ENCODE data around the gene DACT3.

DNA sequence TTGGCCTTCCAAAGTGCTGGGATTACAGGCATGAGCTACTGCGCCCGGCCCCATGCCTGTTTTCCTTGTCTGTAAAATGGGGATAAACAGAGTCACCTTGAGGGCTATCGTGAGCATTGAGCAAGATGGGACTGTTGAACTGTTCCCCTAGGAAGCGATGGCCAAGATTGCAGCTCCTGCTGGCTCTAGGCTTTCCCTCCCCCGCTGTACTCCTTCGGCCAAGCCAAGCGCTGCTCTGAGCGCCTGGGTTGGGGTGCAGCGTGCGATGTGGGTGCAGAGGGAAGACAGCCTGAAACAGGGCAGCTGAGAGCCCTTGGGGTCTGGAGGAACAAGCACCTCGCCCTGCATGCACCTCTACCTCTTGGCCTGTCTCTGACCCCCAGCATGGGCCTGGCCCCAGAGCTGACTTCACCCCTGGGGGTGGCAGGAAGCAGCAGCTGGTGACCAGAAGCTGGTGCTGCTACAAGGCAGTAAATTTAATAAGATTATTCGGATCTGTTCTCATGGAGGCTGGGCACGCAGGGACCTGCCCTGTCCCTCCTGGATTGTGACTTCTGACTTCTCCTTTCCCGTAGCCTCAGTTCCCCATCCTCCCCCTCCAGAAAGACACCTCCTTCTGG lies 30.3 kb downstream of the DACT3 start:
- TF ChIP-seq CTCF (IDR thresholded peaks at IDR 0.05) = no peak
- TF ChIP-seq ZFX (IDR thresholded peaks at IDR 0.05; ENCODE audit: borderline replicate concordance) = no peak
